Activated CD4-positive, alpha-beta T cell treated with anti-CD3 and anti-CD28 coated beads, Interleukin-2, Interleukin-6, amounts not matched to agents 100 ng/mL and 50 ng/mL, durations not matched to agents 16 hours and 8 hours (primary cell): ENCODE results near the gene FAM193B.

Experiments
- DNase-seq: peaks from one replicate; pipeline ENCODE4 v3.0.0-alpha.2; 2020

The FAM193B gene

DNA sequence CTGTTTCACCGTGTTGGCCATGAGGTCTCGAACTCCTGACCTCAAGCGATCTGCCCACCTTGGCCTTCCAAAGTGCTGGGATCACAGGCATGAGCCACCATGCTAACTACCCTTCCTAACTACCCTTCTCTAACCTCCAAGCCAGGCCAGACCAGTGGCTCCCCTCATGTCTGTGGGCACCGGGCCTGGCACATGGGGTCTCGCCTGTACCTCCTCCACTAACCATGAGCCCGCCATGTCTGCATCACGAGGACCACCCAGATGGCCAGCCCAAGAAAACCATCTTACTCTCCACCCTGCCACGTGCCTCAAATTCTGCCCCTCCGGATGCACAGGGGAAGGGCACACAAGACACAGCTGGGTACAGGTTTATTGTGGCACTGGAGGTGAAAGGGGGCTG is 71.3 kb downstream of the FAM193B start:
- DNase-seq: no peak

GRCh38 chr5:177482359-177482795 is 72.0 kb downstream of the FAM193B start:
- no peak for DNase-seq

GRCh38 chr5:177479774-177480173 is 74.6 kb downstream of the FAM193B start:
- DNase-seq: no peak

DNA sequence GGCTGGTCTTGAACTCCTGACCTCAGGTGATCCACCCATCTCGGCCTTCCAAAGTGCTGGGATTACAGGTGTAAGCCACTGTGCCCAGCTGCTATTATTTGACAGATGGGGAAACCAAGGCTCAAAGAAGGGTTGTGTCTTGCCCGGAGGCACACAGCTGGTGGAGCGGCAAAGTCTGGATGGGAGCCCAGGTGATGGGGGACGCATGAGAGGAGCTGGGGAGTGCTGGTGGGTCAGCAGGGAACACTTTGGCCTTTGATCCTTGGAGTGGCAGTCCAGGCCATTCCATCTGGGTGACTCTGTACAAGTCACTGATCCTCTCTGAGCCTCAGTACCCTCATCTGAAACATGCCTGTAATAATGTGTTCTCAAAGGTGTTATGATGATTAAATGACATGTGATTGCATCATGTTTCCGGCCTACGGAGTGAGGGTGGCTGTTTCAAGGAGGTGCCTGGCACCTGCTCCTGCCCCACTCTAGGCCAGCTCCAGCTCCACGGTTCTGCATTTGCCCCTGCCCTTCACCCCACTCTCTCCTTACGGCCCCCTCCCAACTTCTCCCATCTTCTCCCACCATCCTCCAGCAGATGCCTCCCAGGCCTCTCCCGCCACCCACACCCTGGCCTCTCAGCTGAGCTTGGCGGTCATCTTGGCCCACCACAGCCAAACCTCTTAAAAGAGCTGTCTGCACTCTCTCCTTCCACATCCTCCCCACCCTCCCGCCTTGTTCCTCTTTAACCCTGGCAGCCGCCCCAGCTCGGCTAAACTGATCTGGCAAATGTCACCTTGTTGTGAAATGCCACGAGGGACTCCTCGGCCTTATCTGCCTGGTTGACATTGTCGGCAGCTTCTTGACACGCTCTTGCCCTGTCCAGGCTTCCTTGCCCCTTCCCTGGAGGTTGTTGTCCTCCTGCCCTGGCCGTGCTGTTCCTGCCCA is 75.4 kb downstream of the FAM193B start:
- peak; percentile 52 for DNase-seq

- no peak for DNase-seq
Observed at GRCh38 chr5:177477701-177478477, 76.5 kb downstream of the FAM193B start.

DNA sequence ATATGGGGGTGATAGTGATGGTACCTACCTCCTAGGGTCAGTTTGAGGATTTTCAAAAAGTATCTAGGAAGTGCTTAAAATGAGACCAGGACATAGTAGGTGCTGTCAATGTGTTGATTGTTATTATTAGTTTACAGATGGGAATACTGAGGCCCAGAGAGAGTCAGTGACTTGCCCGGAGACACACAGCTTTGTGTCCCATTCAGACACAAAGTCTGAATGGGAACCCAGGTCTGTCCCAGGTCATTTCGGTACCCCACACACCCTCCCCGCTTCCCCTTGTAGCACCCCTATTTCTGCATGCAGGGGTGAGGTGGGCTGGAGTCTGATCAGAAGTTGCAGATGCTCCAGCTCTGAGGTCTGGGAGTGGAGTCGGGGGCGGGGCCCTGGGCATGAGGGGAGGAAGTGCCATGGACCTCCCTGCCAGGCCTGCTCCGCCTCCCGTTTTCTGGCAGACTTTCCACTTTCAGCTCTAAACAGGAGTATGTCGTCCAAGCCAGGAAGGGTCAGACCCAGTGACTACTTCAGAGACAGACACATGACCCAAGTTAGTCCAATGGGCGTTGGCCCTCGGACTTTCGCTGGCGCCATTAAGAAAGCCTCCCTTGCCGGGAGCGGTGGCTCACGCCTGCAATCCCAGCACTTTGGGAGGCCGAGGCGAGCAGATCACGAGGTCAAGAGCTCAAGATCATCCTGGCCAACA is 77.7 kb downstream of the FAM193B start:
- DNase-seq: no peak

DNA sequence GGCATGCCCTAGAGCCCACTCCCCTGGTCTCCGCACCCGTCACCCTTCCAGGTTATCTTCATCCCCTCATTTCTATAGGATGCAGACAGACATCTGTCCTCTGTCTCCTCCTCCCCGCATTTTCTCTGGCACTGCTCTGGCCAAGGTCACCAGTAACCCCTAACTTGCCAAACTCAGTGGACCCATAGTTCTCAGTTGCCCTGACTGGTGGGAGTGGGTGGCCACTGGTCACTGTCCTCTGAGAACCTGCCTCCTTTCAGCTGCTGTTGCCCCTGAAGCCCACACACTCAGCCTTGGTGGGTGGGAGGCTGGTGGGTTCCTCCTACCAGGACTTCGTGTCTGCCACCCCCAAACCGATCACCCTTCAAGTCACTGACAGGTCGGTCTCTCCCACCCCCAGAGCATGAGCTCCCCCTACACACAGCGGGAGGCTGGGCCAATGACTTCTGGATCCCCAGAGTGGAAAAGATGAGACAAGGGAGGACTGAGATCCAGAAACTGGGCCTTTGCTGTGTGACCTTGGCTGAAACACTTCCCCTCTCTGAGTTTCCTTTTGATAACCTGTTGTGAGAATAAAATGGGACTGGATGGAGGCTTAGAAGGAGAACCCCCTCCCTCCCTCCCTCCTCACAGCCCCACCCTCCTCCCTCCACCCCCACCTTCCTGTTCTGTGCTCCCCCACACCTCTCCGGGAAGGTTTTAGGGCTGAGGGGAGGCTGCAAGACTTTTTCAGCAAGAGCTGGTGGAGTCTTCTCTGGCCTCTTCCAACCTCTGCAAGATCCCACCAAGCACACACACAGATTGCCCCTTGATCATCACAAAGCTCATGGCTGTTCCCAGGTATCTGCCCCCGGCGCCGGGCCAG is 78.6 kb downstream of the FAM193B start:
- no peak for DNase-seq

DNA sequence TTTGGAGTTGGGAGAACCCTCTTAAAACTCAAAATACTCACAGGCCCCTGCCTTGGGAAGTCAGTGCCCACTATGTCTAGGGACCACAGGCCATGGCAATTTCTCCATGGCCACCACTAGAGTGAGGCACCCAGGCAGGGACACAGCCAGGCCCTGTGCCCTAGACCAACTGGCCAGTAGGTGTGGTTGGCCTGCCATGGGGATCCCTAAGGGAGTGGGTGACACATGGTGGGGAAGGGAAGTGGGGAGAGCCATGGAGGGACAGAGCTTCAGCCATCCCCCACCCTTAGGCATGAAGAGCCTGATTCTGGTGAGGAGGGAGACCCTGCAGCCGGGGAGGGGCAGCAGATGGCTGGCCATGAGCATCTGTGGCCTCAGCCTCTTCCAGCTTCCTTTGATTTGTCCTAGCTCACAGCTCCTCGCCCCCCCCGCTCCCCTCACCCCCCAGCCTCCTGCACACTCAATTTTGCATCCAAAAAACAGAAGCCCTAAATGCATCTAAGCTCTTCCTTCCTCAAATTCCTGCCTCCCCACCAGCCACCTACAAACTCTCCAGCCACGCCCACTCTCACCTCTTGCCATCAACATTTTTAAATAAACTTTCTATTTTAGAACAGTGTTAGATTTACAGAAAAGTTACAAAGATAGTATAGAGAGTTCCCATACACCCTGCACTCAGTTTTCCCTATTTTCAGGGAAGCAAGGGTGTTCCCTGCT is 79.4 kb downstream of the FAM193B start:
- no peak for DNase-seq

GRCh38 chr5:177474002-177474476 is 80.3 kb downstream of the FAM193B start:
- DNase-seq: no peak

GRCh38 chr5:177473443-177474001 is 80.8 kb downstream of the FAM193B start, which contains the start of gene DBN1:
TSS of gene DBN1 (minus strand) at chr5:177473634. CDS start at chr5:177473521, 113 bp downstream.
- no peak for DNase-seq

- DNase-seq: peak; percentile 44
Observed at GRCh38 chr5:177472460-177473442, 81.6 kb downstream of the FAM193B start.

- DNase-seq: no peak
Observed at GRCh38 chr5:177471610-177472356, 82.6 kb downstream of the FAM193B start.

- no peak for DNase-seq
Observed at GRCh38 chr5:177470759-177471536, 83.4 kb downstream of the FAM193B start.
